Natural killer cell treated with Interleukin-12 subunit alpha and Interleukin-12 subunit beta and Interleukin-15 and Interleukin-18, amount 100 ng/mL, for 72 hours (primary cell): ENCODE measurements around the gene PTGES2. TPM values are rescaled to one million over a fixed set of nuclear protein-coding genes. Genes with fewer than 3 reads are reported as not detected.
A peak's percentile ranks its signal among the peaks of the same experiment; 100 is the strongest.
"Not testable (repeated sequence)": the region's sequence is repeated elsewhere in the genome, so short reads cannot be mapped to it uniquely, and the experiment has no call there.

Experiments used
- ATAC-seq, 2 donors: fragments of 150-1000 bp; cut with Tn5 transposase in 1 of 2; sonication (Bioruptor Pico), chemical (Tn5 transposase) in 1 of 2; 2 replicates each; pipeline ENCODE4 v1.10.0; 2021
- DNase-seq: peaks from one replicate; pipeline ENCODE4 v3.0.0; 2022; ENCODE audit warnings: low spot score
- H3K27ac Mint-ChIP-seq, 2 donors: 1 replicate in 1 of 2; 2 replicates in 1 of 2; pipeline ENCODE4 v1.8.0; 2022; ENCODE audit warnings: mixed read lengths in 2 of 2, mild to moderate bottlenecking in 1 of 2, moderate library complexity in 1 of 2
- H3K27me3 Mint-ChIP-seq, 2 donors: 1 replicate in 1 of 2; 2 replicates in 1 of 2; pipeline ENCODE4 v1.8.0; 2022; ENCODE audit warnings: mixed read lengths in 2 of 2
- H3K36me3 Mint-ChIP-seq: one replicate; pipeline ENCODE4 v1.8.0; 2022; ENCODE audit warnings: mixed read lengths
- H3K4me1 Mint-ChIP-seq, 2 donors: 1 replicate in 1 of 2; 2 replicates in 1 of 2; pipeline ENCODE4 v1.8.0; 2022; ENCODE audit warnings: low read depth in 2 of 2, mixed read lengths in 2 of 2, mild to moderate bottlenecking in 1 of 2
- H3K4me3 Mint-ChIP-seq: one replicate; pipeline ENCODE4 v1.8.0; 2022; ENCODE audit warnings: mixed read lengths
- H3K9me3 Mint-ChIP-seq: 2 replicates; pipeline ENCODE4 v1.8.0; 2022; ENCODE audit warnings: mixed read lengths
- total RNA-seq, 2 donors: library from RNA; stranded (reverse); gene quantifications; one replicate each; pipeline ENCODE4 v1.2.3, GENCODE V29; 2022

The PTGES2 gene
- total RNA-seq, 2 donors from 2014 or later, result 56.8 to 110 TPM

- no peaks in the 10 kb centered on the region for H3K36me3 Mint-ChIP-seq
- no peak overlapping the region for H3K4me3 Mint-ChIP-seq
- H3K9me3 Mint-ChIP-seq, result no peaks in the 10 kb centered on the region
- ATAC-seq (no peak), DNase-seq (peak; percentile 29)
- H3K27me3 Mint-ChIP-seq, result no peaks in the 10 kb centered on the region
- H3K4me1 Mint-ChIP-seq, result peaks cover 6 to 8% of the 10 kb centered on the region in 2 donors
- H3K27ac Mint-ChIP-seq, result no peak overlapping the region
These were observed 13.0 kb downstream of the PTGES2 start for GRCh38 chr9:128114326-128115186.

DNA sequence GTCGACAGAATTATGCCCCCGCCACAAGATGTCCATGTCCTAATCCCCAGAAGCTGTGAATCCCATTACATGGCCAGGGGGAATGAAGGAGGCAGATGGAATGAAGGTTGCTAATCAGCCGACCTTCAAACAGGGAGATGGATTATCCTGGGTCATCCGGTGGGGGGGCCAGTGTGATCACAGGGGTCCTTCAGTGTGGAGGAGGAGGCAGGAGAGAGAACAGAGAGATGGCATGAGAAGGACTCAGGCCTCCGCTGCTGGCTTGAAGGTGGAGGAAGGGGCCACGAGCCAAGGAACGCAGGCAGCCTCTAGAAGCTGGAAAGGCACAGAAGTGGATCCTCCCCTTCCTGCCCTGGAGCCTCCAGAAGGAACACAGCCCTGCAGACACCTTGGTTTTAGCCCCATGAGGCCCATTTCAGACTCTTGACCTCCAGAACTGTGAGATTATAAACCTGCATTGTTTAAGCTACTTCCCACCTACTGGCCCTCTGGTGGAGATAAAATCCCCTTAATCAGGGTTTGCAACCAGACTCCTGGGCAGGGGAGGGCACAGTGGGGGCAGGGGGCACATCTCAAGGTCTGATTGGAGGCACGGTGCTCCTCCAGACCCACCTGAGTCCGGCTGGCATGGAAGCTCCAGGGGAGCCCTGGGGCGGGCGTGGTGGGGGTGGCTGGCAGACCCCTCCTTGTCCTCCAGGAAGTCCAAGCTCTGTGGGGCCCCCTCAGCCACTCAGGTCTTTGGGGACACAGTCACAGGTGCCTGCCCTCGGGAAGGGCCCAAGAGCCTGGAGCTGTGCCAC is 13.8 kb downstream of the PTGES2 start:
- peaks cover 6 to 8% of the 10 kb centered on the region in 2 donors for H3K4me1 Mint-ChIP-seq
- H3K36me3 Mint-ChIP-seq, result no peaks in the 10 kb centered on the region
- no peaks in the 10 kb centered on the region for H3K9me3 Mint-ChIP-seq
- H3K4me3 Mint-ChIP-seq, result no peak overlapping the region
- no peak overlapping the region for H3K27ac Mint-ChIP-seq
- no peaks in the 10 kb centered on the region for H3K27me3 Mint-ChIP-seq
- peak; percentile 47 for DNase-seq
- ATAC-seq, result no peak

- not testable (repeated sequence) for H3K4me3 Mint-ChIP-seq, DNase-seq, ATAC-seq, H3K4me1 Mint-ChIP-seq, H3K27me3 Mint-ChIP-seq, H3K27ac Mint-ChIP-seq, H3K9me3 Mint-ChIP-seq, H3K36me3 Mint-ChIP-seq
These were observed 15.8 kb downstream of the PTGES2 start for GRCh38 chr9:128111726-128112125.

- DNase-seq, result no peak
- Mint-ChIP-seq H3K9me3 (no peaks in the 10 kb centered on the region), H3K27ac (no peak overlapping the region), H3K36me3 (no peaks in the 10 kb centered on the region), H3K27me3 (no peaks in the 10 kb centered on the region), H3K4me1 (peaks cover 0 to 2% of the 10 kb centered on the region in 2 donors), H3K4me3 (no peak overlapping the region)
- ATAC-seq, result no peak
These were observed 18.3 kb downstream of the PTGES2 start for GRCh38 chr9:128109050-128109709.

- Mint-ChIP-seq H3K4me1 (peaks cover 0 to 2% of the 10 kb centered on the region in 2 donors), H3K9me3 (no peaks in the 10 kb centered on the region), H3K36me3 (no peaks in the 10 kb centered on the region), H3K4me3 (no peak overlapping the region), H3K27ac (no peak overlapping the region), H3K27me3 (no peaks in the 10 kb centered on the region)
- no peak for ATAC-seq
- DNase-seq, result no peak
These were observed 19.1 kb downstream of the PTGES2 start for GRCh38 chr9:128108269-128109049.

DNA sequence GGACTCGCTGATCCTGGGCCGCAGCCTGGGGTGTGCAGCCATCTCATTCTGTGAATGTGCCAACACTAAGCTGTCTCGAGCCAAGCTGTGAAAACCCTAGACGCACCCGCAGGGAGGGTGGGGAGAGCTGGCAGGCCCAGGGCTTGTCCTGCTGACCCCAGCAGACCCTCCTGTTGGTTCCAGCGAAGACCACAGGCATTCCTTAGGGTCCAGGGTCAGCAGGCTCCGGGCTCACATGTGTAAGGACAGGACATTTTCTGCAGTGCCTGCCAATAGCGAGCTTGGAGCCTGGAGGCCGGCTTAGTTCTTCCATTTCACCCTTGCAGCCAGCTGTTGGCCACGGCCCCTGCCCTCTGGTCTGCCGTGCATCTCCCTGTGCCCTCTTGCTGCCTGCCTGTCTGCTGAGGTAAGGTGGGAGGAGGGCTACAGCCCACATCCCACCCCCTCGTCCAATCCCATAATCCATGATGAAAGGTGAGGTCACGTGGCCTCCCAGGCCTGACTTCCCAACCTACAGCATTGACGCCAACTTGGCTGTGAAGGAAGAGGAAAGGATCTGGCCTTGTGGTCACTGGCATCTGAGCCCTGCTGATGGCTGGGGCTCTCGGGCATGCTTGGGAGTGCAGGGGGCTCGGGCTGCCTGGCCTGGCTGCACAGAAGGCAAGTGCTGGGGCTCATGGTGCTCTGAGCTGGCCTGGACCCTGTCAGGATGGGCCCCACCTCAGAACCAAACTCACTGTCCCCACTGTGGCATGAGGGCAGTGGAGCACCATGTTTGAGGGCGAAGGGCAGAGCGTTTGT is 19.9 kb downstream of the PTGES2 start:
- Mint-ChIP-seq H3K27me3 (no peaks in the 10 kb centered on the region), H3K4me3 (no peak overlapping the region), H3K9me3 (no peaks in the 10 kb centered on the region), H3K27ac (no peak overlapping the region), H3K36me3 (no peaks in the 10 kb centered on the region), H3K4me1 (peaks cover 0 to 7% of the 10 kb centered on the region in 2 donors)
- no peak for ATAC-seq
- no peak for DNase-seq

GRCh38 chr9:128106940-128107467 is 20.5 kb downstream of the PTGES2 start:
- no peaks in the 10 kb centered on the region for H3K36me3 Mint-ChIP-seq
- peaks cover 0 to 11% of the 10 kb centered on the region in 2 donors for H3K4me1 Mint-ChIP-seq
- DNase-seq (no peak), ATAC-seq (no peak)
- H3K9me3 Mint-ChIP-seq, result no peaks in the 10 kb centered on the region
- H3K27me3 Mint-ChIP-seq, result no peaks in the 10 kb centered on the region
- no peak overlapping the region for H3K27ac Mint-ChIP-seq
- H3K4me3 Mint-ChIP-seq, result no peak overlapping the region

- H3K27me3 Mint-ChIP-seq, result no peaks in the 10 kb centered on the region
- H3K27ac Mint-ChIP-seq, result no peak overlapping the region
- no peak overlapping the region for H3K4me3 Mint-ChIP-seq
- H3K9me3 Mint-ChIP-seq, result no peaks in the 10 kb centered on the region
- ATAC-seq, result peak in 1 of 2 donors; percentile 43
- no peak for DNase-seq
- no peaks in the 10 kb centered on the region for H3K36me3 Mint-ChIP-seq
- H3K4me1 Mint-ChIP-seq, result peaks cover 0 to 11% of the 10 kb centered on the region in 2 donors
These were observed 21.2 kb downstream of the PTGES2 start for GRCh38 chr9:128106181-128106939.

DNA sequence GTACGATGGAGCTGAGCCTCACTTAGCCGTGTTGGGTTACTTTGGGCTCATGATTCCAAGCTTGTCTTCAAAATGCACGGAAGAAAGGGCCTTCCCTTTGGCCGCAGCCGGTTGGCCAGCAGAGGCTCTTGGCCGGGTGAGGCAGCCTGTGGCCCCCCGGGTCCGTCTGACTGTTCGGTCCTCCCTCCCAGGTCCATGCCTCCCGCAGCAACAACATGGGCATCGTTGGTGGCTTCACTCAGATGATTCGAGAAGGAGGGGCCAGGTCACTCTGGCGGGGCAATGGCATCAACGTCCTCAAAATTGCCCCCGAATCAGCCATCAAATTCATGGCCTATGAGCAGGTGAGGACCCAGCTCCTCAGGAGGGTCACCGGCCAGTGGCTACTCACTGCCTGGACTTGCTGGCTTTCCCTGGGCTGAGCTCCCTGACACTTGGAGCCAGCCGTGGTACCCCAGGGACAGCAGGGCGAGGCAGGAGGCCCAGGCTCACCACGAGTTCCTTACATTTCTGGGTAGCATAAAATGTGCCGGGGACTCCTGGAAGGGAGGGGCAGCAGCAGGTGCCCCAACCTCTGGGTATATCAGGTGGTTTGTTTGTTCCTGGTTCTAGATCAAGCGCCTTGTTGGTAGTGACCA is 21.9 kb downstream of the PTGES2 start:
- Mint-ChIP-seq H3K9me3 (no peaks in the 10 kb centered on the region), H3K36me3 (no peaks in the 10 kb centered on the region), H3K27me3 (no peaks in the 10 kb centered on the region), H3K4me3 (no peak overlapping the region), H3K27ac (no peak overlapping the region), H3K4me1 (peaks cover 0 to 11% of the 10 kb centered on the region in 2 donors)
- ATAC-seq (no peak), DNase-seq (peak; percentile 20)

DNA sequence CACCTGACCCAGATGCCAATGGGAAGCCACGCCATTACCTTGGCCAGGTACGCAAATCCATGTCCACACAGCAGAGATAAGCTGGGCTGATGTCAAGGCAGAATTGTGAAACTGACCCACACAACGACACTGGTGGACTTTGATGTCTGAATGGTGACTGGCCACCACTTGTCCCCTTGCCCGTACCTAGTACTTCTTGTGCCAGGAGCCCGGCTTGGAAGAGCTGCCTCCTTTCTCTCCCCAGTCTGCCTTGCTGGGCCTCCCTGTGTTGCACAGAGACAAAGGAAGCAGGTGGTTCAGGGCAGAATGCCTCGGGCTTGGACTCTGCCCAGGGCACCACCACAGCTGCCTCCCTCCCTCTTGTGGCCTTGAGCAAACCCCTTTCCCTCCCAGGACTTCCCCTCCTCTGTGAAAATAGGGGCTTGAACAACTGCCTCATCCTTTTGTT is 23.3 kb downstream of the PTGES2 start:
- Mint-ChIP-seq H3K4me3 (no peak overlapping the region), H3K27me3 (no peaks in the 10 kb centered on the region), H3K9me3 (no peaks in the 10 kb centered on the region), H3K36me3 (no peaks in the 10 kb centered on the region), H3K4me1 (peaks cover 0 to 14% of the 10 kb centered on the region in 2 donors), H3K27ac (no peak overlapping the region)
- ATAC-seq (no peak), DNase-seq (no peak)

GRCh38 chr9:128103589-128103962 is 24.0 kb downstream of the PTGES2 start:
- H3K9me3 Mint-ChIP-seq, result no peaks in the 10 kb centered on the region
- DNase-seq (no peak), ATAC-seq (no peak)
- H3K4me3 Mint-ChIP-seq, result no peak overlapping the region
- H3K27me3 Mint-ChIP-seq, result no peaks in the 10 kb centered on the region
- H3K36me3 Mint-ChIP-seq, result no peaks in the 10 kb centered on the region
- no peak overlapping the region for H3K27ac Mint-ChIP-seq
- H3K4me1 Mint-ChIP-seq, result peaks cover 0 to 19% of the 10 kb centered on the region in 2 donors
